HL-60 (cell line): ENCODE measurements around the gene PPIL1.

ENCODE experiments used
- DNase-seq, 2 experiments: peaks; one replicate each; pipeline ENCODE4 v3.0.0-alpha.2; 2010 to 2020; ENCODE audit warnings: low read depth in 1 of 2, low spot score in 1 of 2
- H3K27ac ChIP-seq: fragments of 250-450 bp; sonication (Bioruptor Pico); replicated peaks from 2 replicates; pipeline ENCODE4 v1.5.1; 2020; ENCODE audit warnings: mild to moderate bottlenecking, moderate library complexity
- H3K27me3 ChIP-seq: fragments of 250-450 bp; sonication (Bioruptor Pico); 2 replicates; pipeline ENCODE4 v1.5.1; 2021; ENCODE audit warnings: mild to moderate bottlenecking, moderate library complexity; ENCODE audit not compliant: insufficient read depth, poor library complexity, severe bottlenecking
- H3K4me3 ChIP-seq: replicated peaks from 2 replicates; pipeline ENCODE4 v1.5.1; 2011; ENCODE audit warnings: mild to moderate bottlenecking, control low read depth, low read length; ENCODE audit not compliant: insufficient read depth
- CTCF ChIP-seq: IDR thresholded peaks from one replicate; pipeline ENCODE4 v1.5.1; 2011; ENCODE audit warnings: low read length, control low read depth, inconsistent platforms; ENCODE audit not compliant: insufficient read depth
- GABPA ChIP-seq: IDR thresholded peaks from 2 replicates; pipeline ENCODE4 v1.6.1; 2012; ENCODE audit warnings: low read depth
- POLR2AphosphoS5 ChIP-seq: IDR thresholded peaks from 2 replicates; pipeline ENCODE4 v1.6.1; 2012; ENCODE audit warnings: low read depth
- REST ChIP-seq: IDR thresholded peaks from 2 replicates; pipeline ENCODE4 v1.6.1; 2012; ENCODE audit warnings: low read depth; ENCODE audit not compliant: insufficient replicate concordance
- SPI1 ChIP-seq: IDR thresholded peaks from 2 replicates; pipeline ENCODE4 v1.6.1; 2012; ENCODE audit warnings: low read depth, mild to moderate bottlenecking, borderline replicate concordance

Gene PPIL1

GRCh38 chr6:36830577-36830976, 44.0 kb downstream of the PPIL1 start:
- H3K27me3 ChIP-seq: no peaks in the 10 kb centered on the region
- no peak for TF ChIP-seq CTCF
- TF ChIP-seq POLR2AphosphoS5: no peak
- no peak for TF ChIP-seq SPI1
- TF ChIP-seq GABPA: no peak
- no peak for TF ChIP-seq REST
- H3K27ac ChIP-seq: no peak overlapping the region
- no peak overlapping the region for H3K4me3 ChIP-seq
- DNase-seq: no peak

GRCh38 chr6:36829919-36830544, 44.6 kb downstream of the PPIL1 start:
- Histone ChIP-seq H3K4me3 (no peak overlapping the region), H3K27me3 (no peaks in the 10 kb centered on the region), H3K27ac (no peak overlapping the region)
- DNase-seq: no peak
- no peak for TF ChIP-seq GABPA
- TF ChIP-seq SPI1: no peak
- no peak for TF ChIP-seq REST
- no peak for TF ChIP-seq CTCF
- TF ChIP-seq POLR2AphosphoS5: no peak

GRCh38 chr6:36827261-36828079, 47.1 kb downstream of the PPIL1 start:
- TF ChIP-seq CTCF (no peak), REST (no peak), SPI1 (peak; percentile 10; the same call in 1 of the 2 replicates)
- DNase-seq: peak; percentile 67 to 72

More at GRCh38 chr6:36827261-36828079, 47.1 kb downstream of the PPIL1 start:
- Histone ChIP-seq H3K27ac (no peak overlapping the region), H3K27me3 (no peaks in the 10 kb centered on the region), H3K4me3 (no peak overlapping the region)
